Measurements from ENCODE around the gene SH3BGRL2. TPM values are rescaled to one million over a fixed set of nuclear protein-coding genes. Genes with fewer than 3 reads are reported as not detected.

Gene SH3BGRL2
- total RNA-seq (8.5 TPM), polyA plus RNA-seq (ENCODE audit: insufficient read depth in 1 of 8, insufficient read length in 8 of 8, low replicate concordance in 1 of 8) (1 to 10 TPM; 6.3 to 9.5 (median 8.1) TPM)
- long read RNA-seq, donor 1: 0 reads
- long read RNA-seq, donor 2: 0 reads
- long read RNA-seq, donor 3, full-length matches to known transcripts: 1 of 1 reads
- long read RNA-seq, donor 3, partial matches to known transcripts: 0 of 1 reads
- long read RNA-seq, donor 3, other reads (novel, unspliced or antisense): 0 of 1 reads
- long read RNA-seq, donor 4, full-length matches to known transcripts: 1 of 1 reads
- long read RNA-seq, donor 4, partial matches to known transcripts: 0 of 1 reads
- long read RNA-seq, donor 4, other reads (novel, unspliced or antisense): 0 of 1 reads
- long read RNA-seq, donor 5, full-length matches to known transcripts: 7 of 7 reads
- long read RNA-seq, donor 5, partial matches to known transcripts: 0 of 7 reads
- long read RNA-seq, donor 5, other reads (novel, unspliced or antisense): 0 of 7 reads
- long read RNA-seq, donor 6, full-length matches to known transcripts: 3 of 3 reads
- long read RNA-seq, donor 6, partial matches to known transcripts: 0 of 3 reads
- long read RNA-seq, donor 6, other reads (novel, unspliced or antisense): 0 of 3 reads
- long read RNA-seq, donor 7, full-length matches to known transcripts: 3 of 3 reads
- long read RNA-seq, donor 7, partial matches to known transcripts: 0 of 3 reads
- long read RNA-seq, donor 7, other reads (novel, unspliced or antisense): 0 of 3 reads
- long read RNA-seq, donor 8, full-length matches to known transcripts: 2 of 2 reads
- long read RNA-seq, donor 8, partial matches to known transcripts: 0 of 2 reads
- long read RNA-seq, donor 8, other reads (novel, unspliced or antisense): 0 of 2 reads
- long read RNA-seq, donor 9, full-length matches to known transcripts: 2 of 2 reads
- long read RNA-seq, donor 9, partial matches to known transcripts: 0 of 2 reads
- long read RNA-seq, donor 9, other reads (novel, unspliced or antisense): 0 of 2 reads
- long read RNA-seq, donor 10, full-length matches to known transcripts: 1 of 1 reads
- long read RNA-seq, donor 10, partial matches to known transcripts: 0 of 1 reads
- long read RNA-seq, donor 10, other reads (novel, unspliced or antisense): 0 of 1 reads
- long read RNA-seq, donor 11, full-length matches to known transcripts: 2 of 2 reads
- long read RNA-seq, donor 11, partial matches to known transcripts: 0 of 2 reads
- long read RNA-seq, donor 11, other reads (novel, unspliced or antisense): 0 of 2 reads

GRCh38 chr6:79630883-79631692 is at the start of gene SH3BGRL2:
Gene SH3BGRL2 (plus strand): TSS chr6:79631329. CDS start chr6:79631462, 133 bp downstream.
- peaks cover 14% of the 10 kb centered on the region for H3K27me3 ChIP-seq (ENCODE audit: control insufficient read depth, insufficient read depth, low read length)
- H3K4me3 ChIP-seq (ENCODE audit: low read length): peak within 1 kb of the TSS; percentile 56
- DNase-seq: peak; percentile 85
- H3K9me3 ChIP-seq (replicated peaks; ENCODE audit: control insufficient read depth, low read depth, low read length): no peaks in the 10 kb centered on the region
- no peaks in the 10 kb centered on the region for H3K36me3 ChIP-seq (ENCODE audit: control insufficient read depth, insufficient read depth, low read length)
- H3K4me1 ChIP-seq (ENCODE audit: control insufficient read depth, insufficient read depth, low read length): peaks cover 9% of the 10 kb centered on the region
- peak within 1 kb of the TSS; percentile 21 for H3K27ac ChIP-seq (ENCODE audit: low read length)
- WGBS (ENCODE audit: insufficient coverage): under 1% methylated on average over 49 of the region's 72 CpGs

- no peaks in the 10 kb centered on the region for H3K36me3 ChIP-seq (ENCODE audit: control insufficient read depth, insufficient read depth, low read length)
- no CpG with 5 or more reads among the region's 2 CpGs for WGBS (ENCODE audit: insufficient coverage)
- no peak overlapping the region for H3K27ac ChIP-seq (ENCODE audit: low read length)
- H3K4me3 ChIP-seq (ENCODE audit: low read length): no peak overlapping the region
- no peaks in the 10 kb centered on the region for H3K4me1 ChIP-seq (ENCODE audit: control insufficient read depth, insufficient read depth, low read length)
- H3K9me3 ChIP-seq (replicated peaks; ENCODE audit: control insufficient read depth, low read depth, low read length): peaks cover 3% of the 10 kb centered on the region
- H3K27me3 ChIP-seq (ENCODE audit: control insufficient read depth, insufficient read depth, low read length): no peaks in the 10 kb centered on the region
- no peak for DNase-seq
These were observed 46.8 kb upstream of the SH3BGRL2 start for GRCh38 chr6:79584332-79584731.

- no peaks in the 10 kb centered on the region for H3K9me3 ChIP-seq (replicated peaks; ENCODE audit: control insufficient read depth, low read depth, low read length)
- H3K27ac ChIP-seq (ENCODE audit: low read length): no peak overlapping the region
- no peaks in the 10 kb centered on the region for H3K4me1 ChIP-seq (ENCODE audit: control insufficient read depth, insufficient read depth, low read length)
- no peaks in the 10 kb centered on the region for H3K27me3 ChIP-seq (ENCODE audit: control insufficient read depth, insufficient read depth, low read length)
- no peak overlapping the region for H3K4me3 ChIP-seq (ENCODE audit: low read length)
- no peak for DNase-seq
- H3K36me3 ChIP-seq (ENCODE audit: control insufficient read depth, insufficient read depth, low read length): no peaks in the 10 kb centered on the region
These were observed 44.6 kb upstream of the SH3BGRL2 start for GRCh38 chr6:79586548-79586947.

- Histone ChIP-seq H3K9me3 (replicated peaks; ENCODE audit: control insufficient read depth, low read depth, low read length) (no peaks in the 10 kb centered on the region), H3K4me3 (ENCODE audit: low read length) (no peak overlapping the region), H3K4me1 (ENCODE audit: control insufficient read depth, insufficient read depth, low read length) (no peaks in the 10 kb centered on the region), H3K27ac (ENCODE audit: low read length) (no peak overlapping the region), H3K27me3 (ENCODE audit: control insufficient read depth, insufficient read depth, low read length) (no peaks in the 10 kb centered on the region), H3K36me3 (ENCODE audit: control insufficient read depth, insufficient read depth, low read length) (no peaks in the 10 kb centered on the region)
- 85% methylated on average over 2 of the region's 7 CpGs for WGBS (ENCODE audit: insufficient coverage)
- no peak for DNase-seq
These were observed 41.4 kb upstream of the SH3BGRL2 start for GRCh38 chr6:79589701-79590100.

GRCh38 chr6:79597155-79597554 is 34.0 kb upstream of the SH3BGRL2 start:
- no peaks in the 10 kb centered on the region for H3K27me3 ChIP-seq (ENCODE audit: control insufficient read depth, insufficient read depth, low read length)
- no peaks in the 10 kb centered on the region for H3K36me3 ChIP-seq (ENCODE audit: control insufficient read depth, insufficient read depth, low read length)
- no peak for DNase-seq
- H3K4me3 ChIP-seq (ENCODE audit: low read length): no peak overlapping the region
- 100% methylated on average over 1 of the region's 2 CpGs for WGBS (ENCODE audit: insufficient coverage)
- no peak overlapping the region for H3K27ac ChIP-seq (ENCODE audit: low read length)
- H3K4me1 ChIP-seq (ENCODE audit: control insufficient read depth, insufficient read depth, low read length): no peaks in the 10 kb centered on the region
- H3K9me3 ChIP-seq (replicated peaks; ENCODE audit: control insufficient read depth, low read depth, low read length): no peaks in the 10 kb centered on the region

GRCh38 chr6:79598012-79598411 is 33.1 kb upstream of the SH3BGRL2 start:
- Histone ChIP-seq H3K27ac (ENCODE audit: low read length) (no peak overlapping the region), H3K4me1 (ENCODE audit: control insufficient read depth, insufficient read depth, low read length) (no peaks in the 10 kb centered on the region), H3K4me3 (ENCODE audit: low read length) (no peak overlapping the region), H3K9me3 (replicated peaks; ENCODE audit: control insufficient read depth, low read depth, low read length) (no peaks in the 10 kb centered on the region), H3K36me3 (ENCODE audit: control insufficient read depth, insufficient read depth, low read length) (no peaks in the 10 kb centered on the region), H3K27me3 (ENCODE audit: control insufficient read depth, insufficient read depth, low read length) (no peaks in the 10 kb centered on the region)
- WGBS (ENCODE audit: insufficient coverage): no CpG with 5 or more reads among the region's 4 CpGs
- no peak for DNase-seq

- Histone ChIP-seq H3K4me3 (ENCODE audit: low read length) (no peak overlapping the region), H3K27ac (ENCODE audit: low read length) (no peak overlapping the region), H3K36me3 (ENCODE audit: control insufficient read depth, insufficient read depth, low read length) (no peaks in the 10 kb centered on the region), H3K27me3 (ENCODE audit: control insufficient read depth, insufficient read depth, low read length) (no peaks in the 10 kb centered on the region), H3K4me1 (ENCODE audit: control insufficient read depth, insufficient read depth, low read length) (no peaks in the 10 kb centered on the region), H3K9me3 (replicated peaks; ENCODE audit: control insufficient read depth, low read depth, low read length) (no peaks in the 10 kb centered on the region)
- 94% methylated on average over 4 of the region's 5 CpGs for WGBS (ENCODE audit: insufficient coverage)
- DNase-seq: no peak
These were observed 31.3 kb upstream of the SH3BGRL2 start for GRCh38 chr6:79599725-79600259.

GRCh38 chr6:79600313-79600712 is 30.8 kb upstream of the SH3BGRL2 start:
- Histone ChIP-seq H3K36me3 (ENCODE audit: control insufficient read depth, insufficient read depth, low read length) (no peaks in the 10 kb centered on the region), H3K4me1 (ENCODE audit: control insufficient read depth, insufficient read depth, low read length) (no peaks in the 10 kb centered on the region), H3K27ac (ENCODE audit: low read length) (no peak overlapping the region), H3K27me3 (ENCODE audit: control insufficient read depth, insufficient read depth, low read length) (no peaks in the 10 kb centered on the region), H3K9me3 (replicated peaks; ENCODE audit: control insufficient read depth, low read depth, low read length) (no peaks in the 10 kb centered on the region), H3K4me3 (ENCODE audit: low read length) (no peak overlapping the region)
- 75% methylated on average over 2 of the region's 3 CpGs for WGBS (ENCODE audit: insufficient coverage)
- DNase-seq: no peak

Measured in muscle of leg (tissue), 16 donors.